Activated CD4-positive, alpha-beta T cell treated with anti-CD3 and anti-CD28 coated beads, Interleukin-2, amount 50 U/mL, for 48 hours (primary cell): ENCODE measurements around the gene FLVCR2.
"Not testable (repeated sequence)": the region's sequence is repeated elsewhere in the genome, so short reads cannot be mapped to it uniquely, and the experiment has no call there.

ENCODE experiments used
- DNase-seq, 2 experiments: peaks; one replicate each; pipeline ENCODE4 v3.0.0-alpha.2; 2020

FLVCR2 gene

GRCh38 chr14:75672605-75673192 lies 94.3 kb downstream of the FLVCR2 start:
- DNase-seq: no peak

- no peak for DNase-seq
These were observed 95.1 kb downstream of the FLVCR2 start for GRCh38 chr14:75673345-75674035.

- no peak for DNase-seq
These were observed 97.0 kb downstream of the FLVCR2 start for GRCh38 chr14:75675265-75675960.

- no peak for DNase-seq
These were observed 107.5 kb downstream of the FLVCR2 start for GRCh38 chr14:75685910-75686309.

GRCh38 chr14:75689012-75689411 lies 110.6 kb downstream of the FLVCR2 start:
- DNase-seq: no peak

- DNase-seq: no peak
These were observed 111.6 kb downstream of the FLVCR2 start for GRCh38 chr14:75690010-75690409.

- not testable (repeated sequence) for DNase-seq
These were observed 116.6 kb downstream of the FLVCR2 start for GRCh38 chr14:75695025-75695424.

- no peak for DNase-seq
These were observed 119.0 kb downstream of the FLVCR2 start for GRCh38 chr14:75697386-75697785.
